HG03103 (cell line): Measurements from ENCODE around the gene PKP2.
A peak's percentile ranks its signal among the peaks of the same experiment; 100 is the strongest.

ENCODE experiments used
- ATAC-seq: cut with Tn5 transposase; IDR thresholded peaks from one replicate; pipeline ENCODE4 v1.9.1; 2021; ENCODE audit warnings: low read depth; ENCODE audit not compliant: unreplicated experiment

PKP2 gene

DNA sequence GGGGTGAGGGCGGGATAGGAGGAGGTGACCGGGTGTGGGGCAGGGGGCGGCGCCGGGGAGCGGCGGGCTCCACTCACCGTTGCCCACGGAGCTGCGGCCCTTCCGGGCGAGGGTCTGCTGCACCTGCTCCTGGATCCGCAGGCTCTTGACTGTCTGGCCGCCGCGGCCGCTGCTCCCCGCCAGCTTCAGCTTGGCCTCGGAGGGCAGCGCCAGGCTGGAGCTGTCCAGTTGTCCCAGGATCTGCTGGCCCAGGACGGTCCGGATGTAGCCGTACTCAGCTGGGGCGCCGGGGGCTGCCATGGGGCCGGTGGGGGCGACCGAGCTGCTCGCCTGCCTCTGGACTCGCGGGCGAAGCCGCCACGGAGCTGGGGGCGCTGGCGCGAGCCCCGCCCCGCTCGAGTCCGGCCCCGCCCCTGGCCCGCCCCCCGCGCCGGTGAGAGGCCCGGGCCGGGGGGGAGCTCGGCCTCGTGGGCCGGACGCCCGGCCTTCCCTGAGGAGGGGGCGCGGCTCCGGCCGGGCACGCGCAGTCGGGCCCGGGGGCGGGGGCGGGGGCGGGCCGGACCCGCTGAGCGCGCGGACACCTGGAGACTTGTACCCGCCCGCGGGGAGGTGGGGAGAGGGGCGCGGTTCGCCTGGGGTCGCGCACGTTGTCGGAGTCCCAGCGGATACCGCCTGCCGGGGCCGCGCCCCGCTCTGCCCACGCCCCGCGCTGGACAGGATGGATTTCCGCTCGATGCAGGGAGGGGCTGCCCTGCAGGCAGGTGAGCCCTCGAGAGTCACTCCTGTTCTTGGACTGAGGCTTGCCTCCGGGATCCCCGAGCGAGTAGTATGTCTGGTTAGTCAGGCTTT, at the start of gene PKP2:
Gene PKP2, minus strand, starts transcription at position 346 of the 849 bp plus-strand sequence. Its CDS starts 46 bp downstream, at position 300.
- peak; percentile 52 for ATAC-seq

DNA sequence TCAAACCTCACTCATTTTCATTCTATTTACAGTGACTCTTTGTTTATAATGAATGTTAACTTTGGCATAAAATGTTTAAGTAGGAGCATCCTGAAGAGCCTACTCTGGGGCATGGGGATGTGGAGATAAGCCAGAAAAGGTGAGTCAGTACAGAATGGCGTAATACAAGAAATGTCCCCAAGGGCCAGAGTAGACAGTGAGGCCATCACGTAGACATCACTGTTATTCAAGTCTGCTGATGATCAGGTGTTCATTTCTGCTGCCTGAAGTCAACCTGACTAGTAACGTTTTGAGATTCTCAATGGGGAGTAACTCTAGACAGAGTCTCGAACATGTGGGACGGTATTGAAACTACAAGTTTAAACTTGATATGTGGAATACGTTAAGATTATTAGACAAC, 47.6 kb upstream of the PKP2 start:
- no peak for ATAC-seq

GRCh38 chr12:32939801-32940200, 43.2 kb upstream of the PKP2 start:
- no peak for ATAC-seq

DNA sequence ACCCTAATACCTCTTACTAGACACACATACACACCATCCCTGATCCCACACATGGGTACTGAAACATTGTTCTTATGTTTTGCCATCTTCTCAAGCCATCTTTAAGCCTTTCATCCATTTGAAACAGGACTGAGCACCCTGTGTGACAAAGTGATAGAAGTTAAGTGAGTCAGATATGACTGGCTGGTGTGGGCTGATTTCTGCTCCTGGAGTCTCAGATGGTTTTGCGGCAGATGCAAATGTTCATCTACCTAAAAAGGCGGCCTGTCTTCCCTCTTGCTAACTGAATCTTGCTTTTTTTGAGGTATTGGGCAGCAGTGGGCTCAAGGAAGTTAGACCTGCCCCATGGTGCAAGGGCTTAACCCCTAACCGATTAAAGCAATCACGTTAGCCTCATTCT, 30.4 kb upstream of the PKP2 start:
- ATAC-seq: no peak

GRCh38 chr12:32926356-32926755, 29.8 kb upstream of the PKP2 start:
- no peak for ATAC-seq

DNA sequence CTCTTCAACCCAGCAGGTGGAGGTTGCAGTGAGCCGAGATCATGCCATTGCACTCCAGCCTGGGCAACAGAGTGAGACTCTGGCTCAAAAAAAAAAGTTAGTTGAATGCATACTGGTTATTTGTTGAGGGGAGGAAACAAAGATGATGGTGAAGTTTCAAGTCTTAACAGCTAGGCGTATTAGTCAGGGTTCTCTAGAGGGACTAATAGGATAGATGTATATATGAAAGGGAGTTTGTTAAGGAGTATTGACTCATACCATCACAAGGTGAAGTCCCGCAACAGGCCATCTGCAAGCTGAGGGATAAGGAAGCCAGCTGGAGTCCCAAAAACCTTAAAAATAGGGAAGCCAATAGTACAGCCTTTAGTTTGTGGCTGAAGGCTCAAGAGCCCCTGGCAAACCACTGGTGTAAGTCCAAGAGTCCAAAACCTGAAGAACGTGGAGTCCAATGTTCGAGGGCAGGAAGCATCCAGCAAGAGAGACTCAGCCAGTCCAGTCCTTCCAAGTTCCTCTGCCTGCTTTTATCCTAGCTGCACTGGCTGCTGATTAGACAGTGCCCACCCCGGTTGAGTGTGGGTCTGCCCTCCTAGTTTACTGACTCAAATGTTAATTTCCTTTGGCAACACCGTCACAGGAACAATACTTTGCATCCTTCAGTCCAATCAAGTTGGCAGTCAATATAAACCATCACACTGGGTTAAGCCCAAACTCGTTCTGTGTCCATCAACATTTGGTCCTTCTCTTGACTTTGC, 26.1 kb upstream of the PKP2 start:
- ATAC-seq: no peak

DNA sequence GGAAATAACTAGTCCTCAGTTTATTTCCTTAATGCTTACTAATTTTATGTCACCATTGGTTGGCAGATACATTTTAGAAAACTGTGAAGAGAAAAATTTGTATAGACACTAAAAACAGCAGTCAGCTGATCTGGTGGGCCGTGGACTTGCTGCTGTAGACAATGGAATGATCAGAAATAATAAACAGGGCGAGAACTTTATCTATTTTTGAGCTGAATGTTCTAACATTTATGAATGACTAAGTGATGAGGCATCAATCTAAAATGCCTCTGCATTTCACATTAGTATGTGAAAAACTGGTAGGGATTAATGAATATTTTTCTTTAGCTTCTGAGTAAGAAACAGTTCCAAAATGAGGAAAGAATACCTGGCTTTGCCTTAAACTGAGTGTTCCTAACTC, 24.8 kb upstream of the PKP2 start:
- no peak for ATAC-seq

DNA sequence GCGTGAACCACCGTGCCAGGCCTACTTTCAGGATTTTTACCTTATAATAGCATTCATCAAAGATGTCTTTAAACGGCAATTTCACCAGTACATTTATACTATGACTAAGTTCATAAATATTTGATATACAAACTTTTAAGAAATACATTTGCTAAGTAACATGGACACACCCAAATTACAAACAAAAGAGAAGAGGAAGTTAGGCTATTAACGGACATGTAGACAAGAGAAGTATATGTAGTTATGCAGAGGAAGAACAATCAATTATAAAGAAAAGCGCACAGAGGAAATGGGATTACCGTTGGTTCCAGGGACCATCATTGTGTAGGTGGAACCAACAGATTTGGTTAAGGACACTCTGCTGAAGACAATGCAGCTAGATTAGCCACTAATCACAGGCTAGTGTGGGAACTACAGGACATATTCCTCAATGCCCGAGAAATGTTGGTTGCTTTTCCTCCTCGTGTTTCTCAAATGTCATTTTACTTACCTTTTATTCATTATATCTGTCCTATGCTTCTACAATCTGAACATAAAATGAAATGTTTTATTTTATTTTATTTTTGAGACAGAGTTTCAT, 24.0 kb upstream of the PKP2 start:
- no peak for ATAC-seq

GRCh38 chr12:32918890-32919801, 22.6 kb upstream of the PKP2 start:
- peak; percentile 71 for ATAC-seq

DNA sequence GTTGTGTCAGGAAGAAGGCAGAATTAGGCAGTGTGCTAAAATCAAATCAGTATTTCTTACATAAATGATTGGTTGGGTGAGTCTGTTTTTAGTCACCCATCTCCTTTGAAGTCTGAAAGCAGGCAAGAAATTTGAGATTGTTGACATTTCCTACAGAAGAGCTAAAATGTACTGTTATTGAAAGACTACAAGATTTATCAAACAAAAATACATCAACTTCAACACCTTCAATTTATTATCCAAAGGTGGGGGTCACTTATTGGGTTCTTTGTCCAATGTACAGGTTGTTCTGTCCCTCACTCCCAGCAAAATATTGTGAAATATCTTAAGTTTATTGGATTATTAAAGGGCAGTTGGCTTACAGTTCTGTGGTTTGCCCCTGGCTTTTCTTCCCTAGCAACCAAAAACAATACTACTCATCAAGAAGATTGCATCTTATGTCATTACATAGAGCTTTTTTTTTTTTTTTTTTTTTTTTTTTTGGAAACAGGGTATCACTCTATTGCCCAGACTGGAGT, 20.6 kb upstream of the PKP2 start:
- no peak for ATAC-seq

DNA sequence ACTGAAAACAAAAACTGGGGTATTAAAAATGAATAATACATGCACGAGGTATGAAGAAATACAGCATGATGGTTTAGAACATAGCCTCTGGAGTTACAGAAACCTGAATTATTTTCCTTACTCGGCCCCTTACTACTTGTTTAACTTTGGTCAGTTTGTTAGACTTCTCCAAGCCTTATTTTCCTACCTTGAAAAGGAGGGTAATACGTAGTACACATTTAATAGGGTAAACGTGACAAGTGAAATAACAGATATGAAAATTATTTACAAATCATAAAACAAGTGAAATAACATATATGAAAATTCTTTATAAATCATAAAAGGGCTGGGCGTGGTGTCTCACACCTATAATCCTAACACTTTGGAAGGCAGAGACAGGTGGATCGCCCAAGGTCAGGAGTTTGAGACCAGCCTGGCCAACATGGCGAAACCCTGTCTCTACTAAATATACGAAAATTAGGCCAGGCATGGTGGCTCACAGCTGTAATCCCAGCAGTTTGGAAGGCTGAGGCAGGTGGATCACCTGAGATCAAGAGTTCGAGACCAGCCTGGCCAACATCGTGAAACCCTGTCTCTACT, 11.4 kb upstream of the PKP2 start:
- no peak for ATAC-seq

DNA sequence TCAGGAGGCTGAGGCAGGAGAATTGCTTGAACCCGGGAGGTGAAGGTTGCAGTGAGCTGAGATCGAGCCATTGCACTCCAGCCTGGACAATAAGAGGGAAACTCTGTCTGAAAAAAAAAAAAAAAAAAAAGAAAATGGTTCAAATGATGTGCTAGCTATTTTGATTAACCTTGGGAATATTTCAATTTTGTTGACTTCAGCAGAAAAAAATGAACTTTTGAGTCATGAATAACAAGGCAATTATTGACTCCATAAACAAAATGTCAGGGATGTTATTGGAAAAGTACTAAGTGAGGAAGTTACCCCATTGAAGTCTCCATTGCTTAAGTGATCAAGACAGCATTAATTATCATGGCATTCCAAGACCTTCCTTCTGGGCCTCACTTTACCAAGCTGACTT, 10.6 kb upstream of the PKP2 start:
- ATAC-seq: no peak

DNA sequence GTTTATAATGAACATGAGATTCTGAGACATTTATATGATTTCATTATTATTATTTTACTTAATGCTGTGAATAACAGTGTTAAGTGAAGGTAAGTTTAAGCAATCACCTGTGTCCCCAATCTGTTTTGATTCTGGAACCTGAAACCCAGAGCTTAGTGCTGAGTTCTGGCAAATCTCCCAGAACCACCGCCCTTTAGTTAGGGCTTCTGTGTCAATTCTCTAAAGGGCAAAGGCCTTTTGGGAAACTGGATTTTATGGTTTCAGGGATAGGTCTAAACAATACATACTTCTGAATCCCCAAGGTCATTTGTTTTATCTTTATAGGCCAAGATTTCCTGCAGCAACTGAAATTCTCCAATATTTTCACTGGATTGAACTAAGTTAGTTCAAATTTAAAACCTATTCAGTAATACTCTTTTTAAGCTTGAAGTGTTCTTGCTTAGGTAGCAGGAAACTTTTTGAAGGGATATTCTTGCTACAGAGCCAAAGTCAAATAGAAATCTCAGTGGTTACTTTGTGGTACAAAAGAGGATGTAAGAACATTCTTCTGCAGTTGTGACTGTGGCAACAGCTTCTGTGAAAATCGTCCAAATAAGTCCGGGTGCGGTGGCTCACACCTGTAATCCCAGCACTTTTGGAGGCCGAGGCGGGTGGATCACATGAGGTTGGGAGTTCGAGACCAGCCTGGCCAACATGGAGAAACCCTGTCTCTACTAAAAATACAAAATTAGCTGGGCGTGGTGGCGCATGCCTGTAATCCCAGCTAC, 10.0 kb upstream of the PKP2 start:
- peak; percentile 97 for ATAC-seq

- ATAC-seq: no peak
These were observed 7.2 kb upstream of the PKP2 start for GRCh38 chr12:32903763-32904162.

DNA sequence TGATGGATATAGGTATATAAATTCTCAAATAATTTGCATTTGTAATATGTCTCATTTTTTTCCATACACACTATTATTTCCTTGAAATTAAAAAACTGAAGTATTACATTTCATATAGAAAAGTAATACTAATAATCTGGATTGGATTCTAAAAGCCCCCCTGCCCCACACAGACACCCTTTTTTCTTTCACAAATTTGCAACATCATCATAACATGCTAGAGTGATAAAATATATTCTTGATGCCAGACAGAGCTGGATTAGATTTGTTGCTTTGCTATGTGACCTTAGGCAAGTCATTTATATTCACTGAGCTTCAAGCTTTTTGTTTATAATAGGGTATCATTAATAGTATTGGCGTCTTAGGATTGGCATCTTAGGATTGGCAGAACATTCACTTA, 6.7 kb upstream of the PKP2 start:
- ATAC-seq: no peak

- ATAC-seq: peak; percentile 33
These were observed 5.9 kb upstream of the PKP2 start for GRCh38 chr12:32902287-32902997.

- ATAC-seq: no peak
These were observed 5.0 kb upstream of the PKP2 start for GRCh38 chr12:32901553-32901952.

DNA sequence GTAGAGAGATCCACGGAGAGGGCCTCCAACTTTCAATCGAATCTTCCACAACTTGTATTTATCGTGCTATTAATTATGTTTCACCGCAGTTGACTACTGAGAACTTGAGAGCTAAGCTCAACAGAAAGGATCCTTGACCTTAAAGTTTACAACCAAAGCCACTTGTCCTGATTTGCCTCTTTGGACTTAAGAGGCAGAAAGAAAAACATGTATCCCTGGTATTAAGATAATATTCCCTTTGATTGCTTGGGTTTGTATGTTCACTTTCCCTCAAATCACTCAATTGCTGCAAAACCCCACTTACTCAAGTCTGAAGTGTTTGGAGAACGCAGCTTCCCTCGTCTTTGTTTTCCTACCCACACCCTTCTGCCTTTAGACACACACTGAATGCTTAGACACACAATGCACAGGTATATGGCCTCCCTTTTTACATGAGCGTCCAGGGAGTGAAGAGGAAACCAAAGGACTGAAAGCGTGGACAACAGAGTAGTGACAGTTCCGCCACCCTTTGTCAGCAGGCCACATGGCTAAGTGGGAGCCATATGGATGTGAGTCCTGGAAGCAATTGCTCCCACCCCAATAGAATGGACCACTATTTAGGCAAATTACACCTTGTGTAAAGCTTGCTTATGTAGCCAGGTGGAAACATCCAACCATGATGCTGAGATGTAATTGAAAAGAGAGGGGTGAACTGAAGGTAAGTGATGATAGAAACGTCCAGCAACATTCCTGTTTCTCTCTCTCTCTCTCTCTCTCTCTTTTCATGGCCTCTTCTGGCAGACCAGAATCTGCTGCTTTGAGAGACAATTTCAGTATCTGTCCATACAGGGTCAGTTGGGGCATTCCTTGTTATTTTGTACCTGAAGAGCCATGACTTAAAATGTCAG, 1.4 kb upstream of the PKP2 start:
- no peak for ATAC-seq
